Measurements from ENCODE around the gene FNBP1. TPM values are rescaled to one million over a fixed set of nuclear protein-coding genes. Genes with fewer than 3 reads are reported as not detected.

FNBP1 gene
- total RNA-seq, 1 donor from 2014 or later: 63.5 TPM

GRCh38 chr9:129929496-129930125 lies 113.4 kb downstream of the FNBP1 start:
- H2AFZ ChIP-seq (ENCODE audit: low read depth, low read length): no peak overlapping the region
- no peaks in the 10 kb centered on the region for H3K9me3 ChIP-seq (ENCODE audit: insufficient read depth, low read depth, low read length)
- H3K4me3 ChIP-seq (ENCODE audit: insufficient read depth, low read depth, low read length): no peak overlapping the region
- H3K79me2 ChIP-seq (ENCODE audit: insufficient read depth, low read length): no peaks in the 10 kb centered on the region
- H3K9me3 Mint-ChIP-seq (ENCODE audit: unreplicated experiment): no peaks in the 10 kb centered on the region
- no peak overlapping the region for H3K27ac Mint-ChIP-seq (ENCODE audit: unreplicated experiment)
- H3K27me3 ChIP-seq (ENCODE audit: insufficient read depth, low read length): no peaks in the 10 kb centered on the region
- no peak overlapping the region for H3K4me3 Mint-ChIP-seq (ENCODE audit: unreplicated experiment)
- H3K27ac ChIP-seq (ENCODE audit: low read depth, low read length): no peak overlapping the region
- H3K36me3 Mint-ChIP-seq (ENCODE audit: low read depth, unreplicated experiment): peaks cover 13% of the 10 kb centered on the region
- H3K9ac ChIP-seq (ENCODE audit: low read length): no peak overlapping the region
- no peak for DNase-seq (ENCODE audit: low read depth)
- H3K4me1 ChIP-seq (ENCODE audit: insufficient read depth, low read length): peaks cover 8% of the 10 kb centered on the region
- H4K20me1 ChIP-seq (ENCODE audit: insufficient read depth, low read length): no peaks in the 10 kb centered on the region
- H3K36me3 ChIP-seq (ENCODE audit: insufficient read depth, low read length): peaks cover 3% of the 10 kb centered on the region
- FAIRE-seq: no peak
- peaks cover 24% of the 10 kb centered on the region for H3K4me1 Mint-ChIP-seq (ENCODE audit: low read depth, unreplicated experiment)
- TF ChIP-seq, protein P1, sequence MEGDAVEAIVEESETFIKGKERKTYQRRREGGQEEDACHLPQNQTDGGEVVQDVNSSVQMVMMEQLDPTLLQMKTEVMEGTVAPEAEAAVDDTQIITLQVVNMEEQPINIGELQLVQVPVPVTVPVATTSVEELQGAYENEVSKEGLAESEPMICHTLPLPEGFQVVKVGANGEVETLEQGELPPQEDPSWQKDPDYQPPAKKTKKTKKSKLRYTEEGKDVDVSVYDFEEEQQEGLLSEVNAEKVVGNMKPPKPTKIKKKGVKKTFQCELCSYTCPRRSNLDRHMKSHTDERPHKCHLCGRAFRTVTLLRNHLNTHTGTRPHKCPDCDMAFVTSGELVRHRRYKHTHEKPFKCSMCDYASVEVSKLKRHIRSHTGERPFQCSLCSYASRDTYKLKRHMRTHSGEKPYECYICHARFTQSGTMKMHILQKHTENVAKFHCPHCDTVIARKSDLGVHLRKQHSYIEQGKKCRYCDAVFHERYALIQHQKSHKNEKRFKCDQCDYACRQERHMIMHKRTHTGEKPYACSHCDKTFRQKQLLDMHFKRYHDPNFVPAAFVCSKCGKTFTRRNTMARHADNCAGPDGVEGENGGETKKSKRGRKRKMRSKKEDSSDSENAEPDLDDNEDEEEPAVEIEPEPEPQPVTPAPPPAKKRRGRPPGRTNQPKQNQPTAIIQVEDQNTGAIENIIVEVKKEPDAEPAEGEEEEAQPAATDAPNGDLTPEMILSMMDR (IDR thresholded peaks at IDR 0.05; ENCODE audit: insufficient read depth, low read depth, low read length): no peak
- no peak for TF ChIP-seq EZH2 (IDR thresholded peaks at IDR 0.05; ENCODE audit: insufficient read depth, low read length)
- H3K27me3 Mint-ChIP-seq (ENCODE audit: low read depth, unreplicated experiment): no peaks in the 10 kb centered on the region
- H3K4me2 ChIP-seq (ENCODE audit: low read length): no peak overlapping the region

DNA sequence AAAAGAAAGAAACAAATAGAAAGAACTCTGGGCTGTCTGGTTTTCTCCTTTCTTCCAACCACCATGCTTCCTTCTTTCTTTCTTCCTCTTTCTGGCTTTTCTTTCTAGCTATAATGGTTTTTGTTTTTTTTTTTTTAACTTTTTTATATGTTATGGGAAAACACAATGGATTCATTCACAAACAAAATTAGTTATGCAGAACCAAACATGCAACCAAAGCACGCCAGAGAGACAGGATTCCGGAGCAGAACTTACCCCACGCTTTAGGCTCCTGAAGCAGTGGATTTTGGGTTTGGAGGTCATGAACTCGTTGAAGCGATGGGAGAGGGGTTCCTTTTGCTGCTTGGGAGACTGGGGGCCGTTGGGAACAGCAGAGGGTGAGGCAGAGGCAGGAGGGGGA lies 119.4 kb downstream of the FNBP1 start:
- no peak overlapping the region for H2AFZ ChIP-seq (ENCODE audit: low read depth, low read length)
- no peaks in the 10 kb centered on the region for H4K20me1 ChIP-seq (ENCODE audit: insufficient read depth, low read length)
- Mint-ChIP-seq H3K27ac (ENCODE audit: unreplicated experiment) (no peak overlapping the region), H3K27me3 (ENCODE audit: low read depth, unreplicated experiment) (no peaks in the 10 kb centered on the region), H3K36me3 (ENCODE audit: low read depth, unreplicated experiment) (peaks cover 14% of the 10 kb centered on the region), H3K4me1 (ENCODE audit: low read depth, unreplicated experiment) (no peaks in the 10 kb centered on the region), H3K9me3 (ENCODE audit: unreplicated experiment) (no peaks in the 10 kb centered on the region), H3K4me3 (ENCODE audit: unreplicated experiment) (no peak overlapping the region)
- H3K27ac ChIP-seq (ENCODE audit: low read depth, low read length): no peak overlapping the region
- no peaks in the 10 kb centered on the region for H3K79me2 ChIP-seq (ENCODE audit: insufficient read depth, low read length)
- peaks cover 3% of the 10 kb centered on the region for H3K36me3 ChIP-seq (ENCODE audit: insufficient read depth, low read length)
- no peak overlapping the region for H3K4me2 ChIP-seq (ENCODE audit: low read length)
- FAIRE-seq (no peak), DNase-seq (ENCODE audit: low read depth) (no peak)
- H3K4me1 ChIP-seq (ENCODE audit: insufficient read depth, low read length): no peaks in the 10 kb centered on the region
- H3K4me3 ChIP-seq (ENCODE audit: insufficient read depth, low read depth, low read length): no peak overlapping the region
- TF ChIP-seq, protein P1 (IDR thresholded peaks at IDR 0.05; ENCODE audit: insufficient read depth, low read depth, low read length): no peak
- no peak for TF ChIP-seq EZH2 (IDR thresholded peaks at IDR 0.05; ENCODE audit: insufficient read depth, low read length)
- H3K9me3 ChIP-seq (ENCODE audit: insufficient read depth, low read depth, low read length): no peaks in the 10 kb centered on the region
- no peaks in the 10 kb centered on the region for H3K27me3 ChIP-seq (ENCODE audit: insufficient read depth, low read length)
- H3K9ac ChIP-seq (ENCODE audit: low read length): no peak overlapping the region

DNA sequence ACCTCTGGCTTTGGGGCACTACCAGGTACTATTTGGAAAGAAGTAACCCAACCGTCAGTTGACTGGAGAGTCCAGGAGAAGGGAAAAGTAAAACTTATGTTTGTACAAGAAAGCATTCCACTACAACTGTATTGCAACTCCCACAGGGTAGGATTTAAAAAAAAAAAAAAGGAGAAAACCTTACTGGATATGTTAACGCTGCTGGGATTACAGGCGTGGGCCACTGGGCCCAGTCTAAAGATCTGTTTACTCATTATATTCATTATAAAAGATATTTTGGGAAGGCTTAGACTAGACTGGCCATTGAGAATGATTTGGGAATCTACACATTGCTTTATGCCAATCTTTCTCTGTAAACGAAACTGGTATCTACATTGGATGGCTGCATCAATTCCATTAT lies 121.1 kb downstream of the FNBP1 start:
- H3K4me2 ChIP-seq (ENCODE audit: low read length): no peak overlapping the region
- no peaks in the 10 kb centered on the region for H3K27me3 ChIP-seq (ENCODE audit: insufficient read depth, low read length)
- Mint-ChIP-seq H3K27ac (ENCODE audit: unreplicated experiment) (no peak overlapping the region), H3K4me1 (ENCODE audit: low read depth, unreplicated experiment) (no peaks in the 10 kb centered on the region), H3K36me3 (ENCODE audit: low read depth, unreplicated experiment) (peaks cover 14% of the 10 kb centered on the region), H3K4me3 (ENCODE audit: unreplicated experiment) (peak overlapping the region; percentile 31), H3K27me3 (ENCODE audit: low read depth, unreplicated experiment) (no peaks in the 10 kb centered on the region), H3K9me3 (ENCODE audit: unreplicated experiment) (no peaks in the 10 kb centered on the region)
- DNase-seq (ENCODE audit: low read depth): no peak
- no peaks in the 10 kb centered on the region for H3K79me2 ChIP-seq (ENCODE audit: insufficient read depth, low read length)
- H3K9me3 ChIP-seq (ENCODE audit: insufficient read depth, low read depth, low read length): no peaks in the 10 kb centered on the region
- H3K4me1 ChIP-seq (ENCODE audit: insufficient read depth, low read length): no peaks in the 10 kb centered on the region
- no peak overlapping the region for H3K9ac ChIP-seq (ENCODE audit: low read length)
- TF ChIP-seq EZH2 (IDR thresholded peaks at IDR 0.05; ENCODE audit: insufficient read depth, low read length): no peak
- TF ChIP-seq, protein P1 (IDR thresholded peaks at IDR 0.05; ENCODE audit: insufficient read depth, low read depth, low read length): no peak
- H3K36me3 ChIP-seq (ENCODE audit: insufficient read depth, low read length): peaks cover 3% of the 10 kb centered on the region
- no peak overlapping the region for H3K27ac ChIP-seq (ENCODE audit: low read depth, low read length)
- H3K4me3 ChIP-seq (ENCODE audit: insufficient read depth, low read depth, low read length): no peak overlapping the region
- no peaks in the 10 kb centered on the region for H4K20me1 ChIP-seq (ENCODE audit: insufficient read depth, low read length)
- FAIRE-seq: no peak
- H2AFZ ChIP-seq (ENCODE audit: low read depth, low read length): no peak overlapping the region
